Fibroblast of pulmonary artery (primary cell): ENCODE results near the gene LFNG.
A peak's percentile ranks its signal among the peaks of the same experiment; 100 is the strongest.

Source experiments
- DNase-seq: peaks from one replicate; pipeline ENCODE4 v3.0.0-alpha.2; 2010; ENCODE audit warnings: low read depth
- H3K4me3 ChIP-seq: replicated peaks from 2 replicates; pipeline ENCODE4 v1.5.1; 2011; ENCODE audit warnings: low read depth, mild to moderate bottlenecking, control low read depth, low read length, moderate library complexity
- CTCF ChIP-seq: IDR thresholded peaks from 2 replicates; pipeline ENCODE4 v1.5.1; 2011; ENCODE audit warnings: mild to moderate bottlenecking, control low read depth, low read length, inconsistent platforms; ENCODE audit errors: missing control alignments

LFNG gene

GRCh38 chr7:2519119-2519930 is at the start of gene LFNG:
Gene LFNG, plus strand, starts transcription at chr7:2519774. Its CDS starts 88 bp downstream, at chr7:2519862.
- TF ChIP-seq CTCF = no peak
- peak; percentile 88 for DNase-seq
- peak within 1 kb of the TSS; percentile 53 for H3K4me3 ChIP-seq

- H3K4me3 ChIP-seq = no peak overlapping the region
- TF ChIP-seq CTCF = no peak
Measured at GRCh38 chr7:2470204-2471021, 49.2 kb upstream of the LFNG start.

GRCh38 chr7:2471022-2471329 is 48.6 kb upstream of the LFNG start:
- TF ChIP-seq CTCF = no peak
- peak; percentile 60 for DNase-seq
- H3K4me3 ChIP-seq = no peak overlapping the region

More at GRCh38 chr7:2470204-2471021, 49.2 kb upstream of the LFNG start:
- DNase-seq = no peak

- DNase-seq = peak; percentile 56
- TF ChIP-seq CTCF = no peak
- no peak overlapping the region for H3K4me3 ChIP-seq
Measured at GRCh38 chr7:2471396-2471795, 48.2 kb upstream of the LFNG start.

- no peak for DNase-seq
- H3K4me3 ChIP-seq = no peak overlapping the region
- no peak for TF ChIP-seq CTCF
Measured at GRCh38 chr7:2472739-2473138, 46.8 kb upstream of the LFNG start.

- TF ChIP-seq CTCF = no peak
- H3K4me3 ChIP-seq = no peak overlapping the region
- no peak for DNase-seq
Measured at GRCh38 chr7:2473496-2474180, 45.9 kb upstream of the LFNG start.
